Cardiac fibroblast (primary cell): Measurements from ENCODE around the gene PTPRN2.
"Not testable (repeated sequence)": the region's sequence is repeated elsewhere in the genome, so short reads cannot be mapped to it uniquely, and the experiment has no call there.

ENCODE experiments used
- DNase-seq, 2 donors: peaks; one replicate each; pipeline versions ENCODE4 v3.0.0 to v3.0.0-alpha.2; 2010; ENCODE audit warnings: low read depth in 2 of 2
- H3K4me3 ChIP-seq, 2 donors: replicated peaks in 1 of 2; 1 replicate in 1 of 2; 2 replicates in 1 of 2; pipeline ENCODE4 v1.5.1; 2011; ENCODE audit warnings: low read depth in 2 of 2, low read length in 2 of 2, mild to moderate bottlenecking in 2 of 2, moderate library complexity in 1 of 2
- CTCF ChIP-seq: IDR thresholded peaks from one replicate; pipeline ENCODE4 v1.5.1; 2011; ENCODE audit warnings: low read depth, mild to moderate bottlenecking, low read length, inconsistent platforms

PTPRN2 gene

GRCh38 chr7:158507917-158508316 lies 79.7 kb downstream of the PTPRN2 start:
- no peak overlapping the region for H3K4me3 ChIP-seq
- no peak for DNase-seq
- no peak for TF ChIP-seq CTCF

- DNase-seq, H3K4me3 ChIP-seq: not testable (repeated sequence)
These were observed 80.4 kb downstream of the PTPRN2 start for GRCh38 chr7:158507175-158507574.

- no peak overlapping the region for H3K4me3 ChIP-seq
- TF ChIP-seq CTCF: no peak
- DNase-seq: no peak
These were observed 81.0 kb downstream of the PTPRN2 start for GRCh38 chr7:158506626-158507025.

GRCh38 chr7:158505683-158506082 lies 81.9 kb downstream of the PTPRN2 start:
- TF ChIP-seq CTCF: no peak
- no peak for DNase-seq
- no peak overlapping the region for H3K4me3 ChIP-seq

- no peak overlapping the region for H3K4me3 ChIP-seq
- DNase-seq: no peak
- TF ChIP-seq CTCF: no peak
These were observed 85.4 kb downstream of the PTPRN2 start for GRCh38 chr7:158502068-158502750.

- TF ChIP-seq CTCF: no peak
- H3K4me3 ChIP-seq: no peak overlapping the region
- DNase-seq: no peak
These were observed 86.1 kb downstream of the PTPRN2 start for GRCh38 chr7:158501393-158502067.

GRCh38 chr7:158500651-158501052 lies 87.0 kb downstream of the PTPRN2 start:
- no peak for TF ChIP-seq CTCF
- no peak overlapping the region for H3K4me3 ChIP-seq
- peak; percentile 2 to 3 for DNase-seq
